Stimulated activated CD4-positive, alpha-beta T cell treated with anti-CD3 and anti-CD28 coated beads, TNF-alpha, amount 100 ng/mL, for 48 hours (primary cell): ENCODE results near the gene SCD5.

Experiments
- DNase-seq, 3 donors: peaks; one replicate each; pipeline ENCODE4 v3.0.0-alpha.2; 2020; ENCODE audit warnings: low read depth in 3 of 3

The SCD5 gene

GRCh38 chr4:82765134-82765533 is 33.5 kb downstream of the SCD5 start:
- no peak for DNase-seq

GRCh38 chr4:82761229-82761628 is 37.4 kb downstream of the SCD5 start:
- DNase-seq = no peak

DNA sequence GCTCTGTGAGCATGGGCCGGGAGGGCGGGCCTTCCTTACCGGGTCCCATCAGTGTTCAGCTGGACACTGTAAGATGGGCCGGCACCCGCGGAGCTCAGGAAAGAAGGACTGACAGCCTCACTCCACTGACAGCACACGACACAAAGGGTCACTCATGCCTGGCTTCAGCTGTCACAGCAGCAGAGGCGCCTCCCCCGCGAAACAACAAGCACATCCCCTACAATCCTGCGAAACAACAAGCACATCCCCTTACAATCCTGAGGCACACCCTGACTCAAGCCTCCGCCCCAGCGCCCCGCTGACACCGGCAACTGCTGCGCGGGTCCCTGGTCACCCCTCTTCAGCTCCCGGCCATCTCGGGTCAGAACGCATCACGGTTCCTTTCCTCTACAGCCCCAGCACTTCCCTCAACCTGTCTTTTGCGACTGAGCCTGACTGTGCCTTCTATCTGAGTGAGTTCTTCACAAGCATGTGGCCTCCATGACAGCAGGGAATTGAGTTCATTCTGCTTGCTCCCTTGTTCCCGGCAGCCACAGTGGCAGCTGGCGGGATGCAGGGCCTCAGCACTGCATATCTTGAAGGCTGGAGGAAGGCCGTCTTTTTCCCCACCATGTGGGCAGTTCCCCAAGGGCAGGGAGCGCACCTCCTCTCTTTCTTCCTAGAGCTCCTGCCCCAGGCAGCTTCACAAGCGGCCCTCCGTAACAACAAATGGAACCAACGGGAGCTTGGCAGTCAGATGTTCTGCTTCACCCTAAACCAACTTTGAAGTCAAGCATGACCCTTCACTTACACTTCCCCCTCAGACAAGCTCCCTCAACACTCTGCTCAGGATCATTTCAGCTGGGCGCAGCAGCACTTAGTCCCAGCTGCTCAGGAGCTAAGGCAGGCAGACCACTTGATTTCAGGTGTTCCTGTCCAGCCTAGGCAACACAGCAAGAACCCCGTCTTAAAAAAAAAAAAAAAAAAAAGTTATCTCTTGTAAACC is 39.6 kb downstream of the SCD5 start:
- DNase-seq = no peak

DNA sequence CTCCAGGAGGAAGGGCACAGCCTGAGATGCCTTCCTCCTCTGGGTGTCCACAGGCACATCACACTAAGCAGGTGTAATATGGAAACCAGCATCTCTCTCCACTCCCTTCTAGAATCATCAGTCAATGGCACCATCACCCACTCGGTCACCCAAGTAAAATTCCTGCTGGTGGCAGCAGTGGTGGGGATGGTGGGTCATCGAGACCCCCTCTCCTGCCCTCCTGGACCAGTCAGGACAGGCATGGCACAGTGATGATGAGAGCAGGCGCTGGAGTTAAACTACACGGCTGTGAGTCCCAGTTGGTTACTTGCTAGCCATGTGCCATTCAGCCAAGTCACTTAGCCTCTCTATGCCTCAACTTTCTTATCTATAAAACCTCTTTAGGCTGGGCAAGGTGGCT is 42.5 kb downstream of the SCD5 start:
- no peak for DNase-seq

DNA sequence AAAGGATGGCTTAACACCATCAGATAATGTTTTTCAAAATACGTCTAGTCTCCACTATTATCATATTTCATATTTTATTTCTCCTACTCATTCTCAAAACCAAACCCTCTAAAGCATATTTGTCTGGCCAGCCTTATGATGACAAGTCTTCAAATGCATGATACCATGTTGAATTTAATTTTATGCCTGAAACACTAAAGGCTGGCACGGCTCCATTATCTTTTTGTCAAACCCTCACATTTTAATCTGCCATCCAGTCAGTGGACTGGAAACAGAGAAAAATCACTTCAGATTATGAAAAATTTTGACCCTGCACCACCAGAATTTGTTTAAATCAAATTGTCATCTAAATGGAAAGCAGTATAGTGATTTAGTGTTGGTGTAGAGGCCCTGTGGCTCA is 42.9 kb downstream of the SCD5 start:
- DNase-seq = no peak

GRCh38 chr4:82754513-82755165 is 44.0 kb downstream of the SCD5 start:
- DNase-seq = no peak

DNA sequence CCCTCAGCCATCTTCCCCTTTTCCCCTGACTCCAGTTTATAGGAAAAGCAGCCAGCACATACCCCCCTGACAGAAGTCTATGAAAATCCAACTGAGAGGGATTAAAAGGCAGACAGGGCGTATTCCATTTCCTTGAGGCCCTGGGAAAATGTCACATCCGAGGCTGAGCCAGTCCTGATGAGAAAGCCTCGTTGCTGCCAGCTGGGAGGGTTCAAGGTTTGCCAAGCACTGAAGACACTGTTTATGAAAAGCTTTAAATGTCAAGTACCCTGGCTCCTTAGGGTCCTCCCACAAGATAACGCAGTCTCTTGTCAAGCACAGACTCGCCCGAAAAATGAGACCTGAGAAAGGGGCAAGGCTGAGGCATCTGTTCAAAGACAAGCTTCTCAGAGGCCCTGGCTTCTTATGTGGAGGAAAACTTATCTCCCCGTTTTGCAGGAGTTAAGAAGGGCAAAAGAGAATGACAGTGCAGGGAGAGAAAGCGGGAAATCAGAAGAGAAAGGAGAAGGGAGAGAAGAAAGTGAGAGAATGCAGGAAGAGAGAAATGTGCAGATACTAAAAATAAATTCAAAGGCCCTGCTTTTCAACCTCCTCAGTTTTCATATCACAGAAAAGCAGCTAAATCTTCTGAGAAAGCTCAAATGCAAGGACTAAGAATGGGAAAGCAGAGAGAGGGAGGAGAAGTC is 44.7 kb downstream of the SCD5 start:
- DNase-seq = no peak

DNA sequence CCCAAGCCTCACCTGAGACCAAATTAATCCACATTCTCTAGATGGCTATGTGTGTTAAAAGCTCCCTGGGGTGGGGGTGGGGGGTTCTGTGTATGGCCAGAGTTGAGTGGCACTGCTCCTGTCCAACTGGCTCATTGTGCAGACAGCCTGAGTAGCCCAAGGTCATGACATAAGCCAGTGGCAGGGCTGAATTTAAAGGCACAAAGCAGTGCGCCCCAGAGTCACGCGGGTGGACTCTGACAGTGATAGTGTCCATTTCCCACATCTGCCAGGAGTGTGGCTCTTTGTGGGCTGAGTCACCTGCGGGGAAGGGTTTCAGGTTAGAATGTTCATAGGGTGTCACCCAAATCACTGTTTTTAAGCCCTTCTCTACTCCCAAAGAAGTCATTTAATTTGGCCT is 45.4 kb downstream of the SCD5 start:
- DNase-seq = no peak

- no peak for DNase-seq
Observed at GRCh38 chr4:82748810-82749470, 49.7 kb downstream of the SCD5 start.

DNA sequence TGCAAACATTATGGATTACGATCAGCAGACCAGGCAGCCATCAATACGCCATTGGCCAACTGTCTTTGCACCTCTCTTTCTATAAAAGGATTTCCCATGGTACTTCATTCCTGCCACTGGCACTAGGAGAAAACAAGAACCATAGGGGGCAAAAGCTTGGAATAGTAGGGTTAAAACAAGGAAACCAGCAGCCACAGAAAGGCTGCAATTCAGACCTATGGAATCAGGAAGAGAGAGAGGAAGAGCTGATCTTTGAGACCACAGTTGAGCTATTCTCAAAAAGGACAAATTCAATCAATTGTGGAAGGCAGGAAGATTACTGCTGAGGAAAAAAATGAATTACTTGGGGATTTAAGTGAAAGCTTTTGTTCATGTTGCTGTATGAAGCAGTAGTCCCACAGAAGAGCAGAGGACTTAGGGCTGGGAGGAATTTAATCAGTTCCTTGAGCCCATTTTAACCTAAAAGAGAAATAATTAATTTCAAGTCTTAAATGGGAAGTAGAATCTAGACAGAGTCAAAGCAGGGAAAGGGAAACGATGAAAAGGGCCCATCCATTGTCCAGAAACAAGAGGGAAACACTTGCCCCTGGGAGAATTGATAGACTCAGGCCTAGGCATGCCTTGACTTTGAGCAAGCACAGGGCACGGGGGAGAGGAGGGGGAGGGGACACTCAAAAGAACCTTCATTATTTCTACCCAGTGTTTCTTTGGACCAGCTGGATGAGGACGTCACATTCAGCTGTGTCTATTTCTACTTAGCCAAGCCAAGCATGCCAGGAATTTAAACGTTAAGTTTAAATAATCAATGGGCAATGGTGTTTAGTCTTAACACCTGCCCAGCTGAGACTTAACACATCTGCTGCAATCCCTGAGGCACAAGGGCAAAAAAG is 50.7 kb downstream of the SCD5 start:
- no peak for DNase-seq

GRCh38 chr4:82746705-82747574 is 51.7 kb downstream of the SCD5 start:
- no peak for DNase-seq

- no peak for DNase-seq
Observed at GRCh38 chr4:82745173-82745842, 53.3 kb downstream of the SCD5 start.

DNA sequence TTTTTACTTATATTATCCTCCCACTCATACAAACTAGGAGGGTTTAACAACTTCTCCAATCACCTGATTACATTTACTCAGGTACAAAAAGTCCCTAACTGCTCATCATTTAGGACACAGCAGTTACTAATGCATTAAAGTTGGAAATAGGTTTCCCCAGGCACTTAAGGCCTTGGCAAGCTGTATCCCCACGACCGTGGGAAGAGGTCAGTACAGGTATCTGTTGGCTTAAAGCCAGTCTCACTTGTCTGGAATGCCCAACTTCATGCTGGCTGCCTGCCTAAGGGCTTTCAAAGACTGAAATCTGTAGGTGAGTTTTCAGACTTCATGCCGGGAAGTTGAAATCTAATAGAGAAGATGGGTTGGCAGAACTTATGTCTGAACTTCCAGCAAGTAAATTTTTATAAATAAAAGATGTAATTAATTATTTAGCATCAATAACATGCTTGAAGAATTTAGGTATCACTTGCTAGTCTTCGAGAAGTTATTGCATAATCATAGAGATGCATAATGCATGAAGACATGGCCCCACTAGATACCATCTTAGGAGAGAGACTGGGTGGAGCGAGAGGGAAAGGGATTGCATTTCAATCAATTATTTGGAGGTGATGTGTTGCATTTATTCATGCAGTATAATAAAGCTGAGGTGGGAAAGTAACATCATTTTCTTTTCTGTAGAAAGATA is 54.2 kb downstream of the SCD5 start:
- DNase-seq = no peak

DNA sequence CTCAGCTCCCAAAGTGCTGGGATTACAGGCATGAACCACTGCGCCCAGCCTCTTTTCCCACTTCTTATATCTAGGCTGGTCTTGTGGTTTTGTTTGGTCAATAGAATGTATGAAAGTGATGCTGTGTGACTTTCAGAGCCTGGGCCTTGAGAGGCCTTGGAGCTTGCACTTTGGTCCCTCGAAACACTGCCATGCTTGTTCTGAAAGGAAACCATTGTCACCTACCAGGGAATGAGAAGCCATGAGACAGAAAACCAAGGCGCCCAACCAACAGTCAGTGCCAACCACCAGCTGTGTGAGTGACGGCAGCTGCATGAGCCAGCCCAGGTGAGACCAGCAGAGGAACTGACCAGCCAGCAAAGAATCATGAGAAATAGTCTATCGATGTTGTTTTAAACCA is 57.4 kb downstream of the SCD5 start:
- no peak for DNase-seq

DNA sequence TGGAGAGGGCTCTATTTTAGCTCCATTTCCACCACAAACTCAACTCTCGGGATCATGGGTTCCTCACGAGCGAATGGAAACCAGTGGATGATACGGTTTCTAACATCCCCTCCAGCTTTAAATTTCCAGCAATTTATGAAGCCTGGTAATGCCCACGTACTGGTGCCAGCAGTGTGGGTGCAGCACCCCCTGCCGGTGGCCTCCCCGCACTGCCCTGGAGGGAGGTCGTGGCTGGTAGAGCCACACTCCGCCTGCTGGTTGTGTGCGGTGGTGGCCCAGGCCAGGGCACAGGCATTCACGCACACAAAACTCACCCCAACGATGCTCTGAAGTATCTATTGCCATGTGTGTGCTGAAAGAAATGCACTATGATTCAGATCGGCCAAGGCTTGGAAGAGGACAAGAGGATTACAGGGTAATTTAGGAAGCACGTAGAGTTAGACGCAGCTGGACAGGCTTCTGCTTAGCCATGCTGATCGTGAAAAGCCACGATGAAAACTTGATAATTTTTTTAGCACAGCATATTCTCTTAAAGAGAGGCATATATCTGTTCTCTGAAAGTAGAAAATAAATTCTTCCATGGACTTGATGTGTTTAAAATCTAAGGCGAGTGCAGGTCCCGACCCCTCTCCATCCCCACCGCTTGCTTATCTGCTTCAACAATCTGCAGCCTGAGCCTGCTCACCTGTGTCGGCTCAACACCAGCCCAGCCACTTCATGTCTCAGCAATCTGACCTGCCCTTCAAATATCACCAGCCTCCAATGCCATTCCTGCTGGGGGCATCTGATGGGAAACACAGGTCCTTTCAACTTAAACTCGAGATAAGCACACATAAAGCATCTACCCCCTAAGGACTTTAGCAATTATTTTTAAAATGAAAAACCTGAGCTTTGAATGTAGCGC is 59.1 kb downstream of the SCD5 start:
- peak; percentile 62 to 73 (median 64) for DNase-seq

GRCh38 chr4:82737354-82737753 is 61.2 kb downstream of the SCD5 start:
- DNase-seq = no peak

GRCh38 chr4:82733636-82734035 is 65.0 kb downstream of the SCD5 start:
- no peak for DNase-seq

GRCh38 chr4:82728301-82728700 is 70.3 kb downstream of the SCD5 start:
- no peak for DNase-seq
